GM03348 (cell line): ENCODE results near the gene LSM6.

Experiments used
- DNase-seq: peaks from one replicate; pipeline ENCODE4 v3.0.0; 2012; ENCODE audit warnings: low spot score

Gene LSM6

GRCh38 chr4:146175541-146176453, at the start of gene LSM6:
TSS of gene LSM6 (plus strand) at chr4:146175718. CDS start at chr4:146182922, 7,204 bp downstream.
- DNase-seq = peak; percentile 95

GRCh38 chr4:146132445-146132844, 43.1 kb upstream of the LSM6 start:
- DNase-seq = no peak

- no peak for DNase-seq
These were observed 40.6 kb upstream of the LSM6 start for GRCh38 chr4:146134761-146135445.

DNA sequence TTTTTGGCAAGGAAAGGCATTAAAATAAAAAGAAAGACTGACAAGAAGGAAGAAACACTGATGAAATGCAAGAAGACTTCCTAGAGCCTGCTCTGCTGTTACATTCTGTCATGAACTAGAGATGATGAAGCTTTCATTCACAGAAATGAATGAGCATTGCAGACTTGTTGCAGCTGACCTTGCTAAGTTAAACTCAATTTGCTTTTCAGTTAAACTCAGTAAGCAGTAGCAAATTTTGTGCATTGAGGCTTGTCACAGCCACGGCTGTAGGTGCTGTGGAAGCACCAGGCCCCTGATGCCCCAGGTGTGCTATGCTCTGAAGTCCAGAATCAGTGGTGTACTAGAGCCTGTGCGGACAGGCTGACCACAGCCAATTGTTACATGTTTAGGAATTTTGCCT, 39.6 kb upstream of the LSM6 start:
- DNase-seq = no peak

GRCh38 chr4:146142768-146143167, 32.8 kb upstream of the LSM6 start:
- DNase-seq = no peak

DNA sequence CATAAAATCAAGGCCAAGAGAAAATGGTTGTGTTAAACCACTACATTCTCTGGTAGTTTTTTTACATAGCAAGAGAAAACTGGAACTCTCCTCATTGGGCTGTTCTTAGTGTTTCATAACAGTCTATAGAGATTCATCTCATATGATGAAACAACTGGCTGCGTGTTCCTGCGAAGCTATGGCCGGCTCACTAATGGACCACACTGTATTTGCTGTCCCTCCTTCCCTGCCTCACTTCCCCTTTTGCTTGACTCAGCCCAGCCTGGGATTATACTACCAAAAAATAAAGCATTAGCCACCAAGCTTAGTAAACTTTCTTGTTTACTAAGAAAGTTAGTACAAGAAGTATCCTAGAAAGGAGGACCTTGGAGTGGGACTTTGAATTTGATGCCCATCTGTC, 31.6 kb upstream of the LSM6 start:
- no peak for DNase-seq

GRCh38 chr4:146146918-146147317, 28.6 kb upstream of the LSM6 start:
- no peak for DNase-seq

- DNase-seq = no peak
These were observed 27.5 kb upstream of the LSM6 start for GRCh38 chr4:146148021-146148420.

DNA sequence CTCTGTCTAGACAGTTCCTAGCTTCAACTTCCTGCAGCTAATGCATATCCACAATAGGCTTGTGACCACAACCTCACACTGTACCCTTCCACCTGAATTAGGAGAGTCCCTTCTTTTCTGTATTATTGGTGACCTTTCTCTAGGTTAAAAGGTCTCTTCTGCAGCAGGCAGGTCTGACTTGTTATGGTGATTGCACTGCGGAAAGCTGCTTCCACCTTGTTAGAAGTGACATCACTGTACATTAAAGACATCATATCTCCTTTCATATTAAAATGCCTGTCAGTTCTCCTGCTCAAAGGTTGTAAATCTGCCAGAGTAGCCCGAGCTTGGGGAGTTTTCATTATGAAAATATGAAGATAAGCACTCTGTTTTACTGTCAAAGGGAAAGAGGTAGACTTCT, 21.5 kb upstream of the LSM6 start:
- DNase-seq = no peak

DNA sequence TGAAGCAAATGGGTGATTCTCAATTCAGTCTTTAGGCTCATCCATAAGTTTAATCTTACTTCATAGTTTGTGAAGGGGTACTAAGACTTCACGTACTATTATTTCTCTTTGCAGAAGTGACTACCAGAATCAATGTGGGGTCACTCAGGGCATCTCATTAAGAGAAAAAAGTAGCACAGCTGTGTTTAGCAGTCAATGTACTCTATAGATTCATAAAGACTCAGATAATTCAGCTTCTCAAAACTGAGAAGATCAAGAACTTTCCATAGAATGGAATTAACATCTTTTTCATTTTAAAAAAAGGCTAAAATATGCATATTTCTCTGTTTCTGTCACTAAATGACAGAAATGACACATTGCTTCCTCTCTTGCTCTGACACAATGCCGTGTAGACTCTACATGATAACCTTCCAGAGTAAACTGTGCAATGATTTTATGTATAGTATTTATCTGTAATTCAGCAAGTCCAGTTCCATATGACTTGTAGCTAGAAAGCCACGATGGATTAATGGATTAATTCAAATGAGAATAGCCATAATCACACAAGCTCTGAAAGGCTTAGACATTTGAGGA, 20.3 kb upstream of the LSM6 start:
- DNase-seq = no peak

GRCh38 chr4:146158036-146158745, 17.3 kb upstream of the LSM6 start:
- no peak for DNase-seq

GRCh38 chr4:146159384-146160058, 16.0 kb upstream of the LSM6 start:
- no peak for DNase-seq

- DNase-seq = no peak
These were observed 14.3 kb upstream of the LSM6 start for GRCh38 chr4:146161243-146161642.

DNA sequence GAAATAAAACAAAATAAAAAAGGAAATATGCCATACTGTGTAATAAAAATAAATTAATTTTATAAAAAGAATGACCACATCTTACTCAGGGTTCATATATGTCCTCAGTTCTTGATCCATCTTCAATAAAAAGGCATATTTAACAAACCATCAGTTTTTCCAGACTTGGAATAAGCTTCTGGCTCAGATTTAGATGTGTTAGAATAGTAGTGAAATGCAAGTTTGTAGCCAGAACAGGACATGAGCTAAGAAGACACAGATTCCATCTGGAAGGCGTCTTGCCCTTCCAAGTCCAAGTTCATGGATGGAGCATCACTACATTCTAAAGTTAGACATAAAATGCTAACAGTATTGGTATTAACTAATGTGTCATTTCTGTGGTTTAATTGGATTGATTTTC, 10.3 kb upstream of the LSM6 start:
- DNase-seq = peak; percentile 12

DNA sequence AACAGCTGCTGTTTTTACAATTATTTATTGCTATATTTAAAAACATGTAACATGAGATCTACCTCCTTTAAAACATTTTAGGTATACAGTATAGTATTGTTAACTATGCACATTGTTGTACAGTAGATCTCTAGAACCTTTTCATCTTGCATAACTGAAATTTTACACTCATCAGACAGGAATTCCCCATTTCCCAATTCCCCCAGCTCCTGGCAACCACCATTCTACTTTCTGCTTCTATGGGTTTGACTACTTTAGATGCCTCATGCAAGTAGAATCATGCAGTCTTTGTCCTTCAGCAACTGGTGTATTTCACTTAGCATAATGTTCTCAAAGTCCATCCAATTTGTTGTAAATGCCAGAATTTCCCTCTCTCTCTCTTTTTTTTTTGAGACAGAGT, 9.7 kb upstream of the LSM6 start:
- peak; percentile 53 for DNase-seq

DNA sequence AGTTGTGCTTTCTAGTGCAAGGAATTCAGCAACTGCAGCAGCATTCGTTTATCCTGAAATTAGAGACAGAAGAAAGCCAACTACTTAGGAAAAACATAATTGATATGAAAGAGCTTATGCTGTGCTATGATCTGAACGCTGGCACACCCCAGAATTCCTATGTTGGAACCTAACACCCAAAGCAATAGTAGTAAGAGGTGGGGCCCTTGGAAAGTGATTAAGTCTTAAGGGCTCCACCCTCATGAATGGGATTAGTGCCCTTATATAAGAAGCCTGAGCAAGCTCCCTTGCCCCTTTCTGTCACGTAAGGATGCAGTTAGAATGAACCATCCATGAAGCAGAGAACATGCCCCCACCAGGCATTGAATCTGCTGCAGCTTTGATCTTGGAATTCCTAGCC, 5.4 kb upstream of the LSM6 start:
- no peak for DNase-seq

GRCh38 chr4:146176891-146177290, 1.4 kb downstream of the LSM6 start:
- DNase-seq = no peak

DNA sequence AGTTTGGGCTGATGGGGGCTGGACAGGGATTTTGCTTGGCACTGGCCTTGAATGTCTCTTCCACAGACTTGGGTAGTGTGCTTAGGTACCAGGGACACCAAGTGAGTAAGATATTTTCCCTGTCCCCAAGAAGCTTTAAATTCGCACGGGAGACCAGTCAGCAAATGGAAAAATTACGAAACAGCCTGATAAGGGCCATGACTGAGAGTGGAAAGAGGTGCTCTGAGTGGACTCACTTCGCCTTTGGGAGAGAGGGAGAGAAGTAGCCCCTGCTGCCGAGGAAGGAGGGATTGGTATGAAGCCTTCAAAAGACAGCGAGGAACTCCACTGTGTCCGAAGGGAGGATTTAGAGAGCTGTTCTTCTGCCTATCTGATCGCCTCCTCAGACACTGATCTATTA, 2.6 kb downstream of the LSM6 start:
- no peak for DNase-seq

- no peak for DNase-seq
These were observed 4.4 kb downstream of the LSM6 start for GRCh38 chr4:146179784-146180370.

- no peak for DNase-seq
These were observed 6.9 kb downstream of the LSM6 start for GRCh38 chr4:146182443-146182842.

DNA sequence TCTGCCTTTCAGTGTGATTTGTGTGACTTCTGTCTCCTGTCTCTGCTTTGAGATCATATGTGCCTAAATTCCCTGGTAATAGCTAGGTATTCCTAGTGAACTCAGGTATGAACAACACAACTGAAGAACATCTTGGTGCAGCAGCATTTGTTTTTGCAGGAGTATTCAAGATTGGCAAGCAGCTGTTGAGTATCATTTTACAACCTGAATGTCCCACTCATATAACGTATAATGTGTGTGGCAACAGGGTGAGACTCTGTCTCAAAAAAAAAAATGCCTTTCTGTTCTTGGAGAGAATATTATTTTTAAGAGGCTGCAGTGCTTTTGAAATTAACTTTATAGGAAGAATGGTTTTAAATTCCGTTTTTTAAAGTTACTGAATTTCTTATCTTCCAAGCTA, 7.7 kb downstream of the LSM6 start:
- DNase-seq = no peak
